ELR (cell line): ENCODE measurements around the gene MAPK7.
A peak's percentile ranks its signal among the peaks of the same experiment; 100 is the strongest.

Source experiments
- DNase-seq: peaks from one replicate; pipeline ENCODE4 v3.0.0-alpha.2; 2015; ENCODE audit warnings: low read depth

Gene MAPK7

DNA sequence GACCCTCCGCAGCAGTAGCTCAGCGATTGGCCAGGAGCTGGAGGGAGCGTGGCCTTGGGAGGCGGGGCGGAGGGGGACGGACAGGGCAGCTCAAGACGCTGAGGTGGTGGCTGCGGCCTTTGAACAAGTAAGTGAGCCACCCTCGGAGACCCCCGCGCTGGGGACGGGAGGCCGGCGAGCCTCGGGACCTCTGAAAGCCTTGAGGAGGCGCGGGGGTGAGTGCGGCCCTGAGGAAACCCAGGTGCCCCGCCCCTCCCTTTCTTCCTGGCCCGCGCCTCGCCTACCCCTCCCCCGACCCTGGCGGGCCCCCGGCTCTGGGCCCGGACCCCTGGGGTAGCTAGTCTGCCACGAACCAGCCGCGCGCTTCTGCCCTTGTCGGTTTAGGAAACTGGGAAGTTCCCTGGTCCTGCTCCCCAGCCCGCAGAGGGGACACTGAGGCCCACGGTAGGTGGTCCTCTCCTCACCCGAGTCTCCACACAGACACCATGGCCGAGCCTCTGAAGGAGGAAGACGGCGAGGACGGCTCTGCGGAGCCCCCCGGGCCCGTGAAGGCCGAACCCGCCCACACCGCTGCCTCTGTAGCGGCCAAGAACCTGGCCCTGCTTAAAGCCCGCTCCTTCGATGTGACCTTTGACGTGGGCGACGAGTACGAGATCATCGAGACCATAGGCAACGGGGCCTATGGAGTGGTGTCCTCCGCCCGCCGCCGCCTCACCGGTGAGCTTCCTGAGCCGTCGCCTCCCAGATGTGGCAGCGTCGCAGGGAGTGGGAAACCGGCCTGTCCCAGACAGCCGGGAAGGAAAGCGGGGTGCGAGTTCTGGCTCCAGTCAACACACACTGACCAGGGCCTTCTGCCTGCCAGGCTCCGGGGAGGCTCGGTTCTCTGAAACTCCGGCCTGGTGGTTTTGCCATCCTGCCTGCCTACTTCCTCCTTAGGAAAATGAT, at the start of gene MAPK7:
MAPK7 (plus strand) TSS at position 83 of the 945 bp plus-strand sequence; CDS start at position 486, 403 bp downstream.
- DNase-seq: peak; percentile 13

DNA sequence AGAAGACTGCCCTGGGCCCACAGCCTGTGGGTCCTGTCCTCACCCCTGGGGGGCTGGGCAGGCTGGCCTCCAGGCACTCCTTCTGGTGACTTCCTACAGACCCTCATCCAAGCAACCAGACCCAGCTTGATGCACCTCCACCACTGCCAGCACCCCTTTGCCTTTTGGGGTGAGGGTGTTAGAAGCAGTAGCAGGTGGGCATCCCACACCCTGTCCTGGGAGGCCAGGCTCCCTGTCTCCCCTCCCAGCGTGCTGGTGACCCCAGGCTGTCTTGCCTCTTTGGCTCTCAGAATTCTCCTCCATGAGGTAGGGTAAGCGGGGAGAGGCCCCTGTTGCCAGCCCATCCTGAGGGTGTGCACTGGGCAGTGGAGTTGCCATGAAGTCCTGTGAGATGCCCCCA, 49.2 kb upstream of the MAPK7 start:
- no peak for DNase-seq

DNA sequence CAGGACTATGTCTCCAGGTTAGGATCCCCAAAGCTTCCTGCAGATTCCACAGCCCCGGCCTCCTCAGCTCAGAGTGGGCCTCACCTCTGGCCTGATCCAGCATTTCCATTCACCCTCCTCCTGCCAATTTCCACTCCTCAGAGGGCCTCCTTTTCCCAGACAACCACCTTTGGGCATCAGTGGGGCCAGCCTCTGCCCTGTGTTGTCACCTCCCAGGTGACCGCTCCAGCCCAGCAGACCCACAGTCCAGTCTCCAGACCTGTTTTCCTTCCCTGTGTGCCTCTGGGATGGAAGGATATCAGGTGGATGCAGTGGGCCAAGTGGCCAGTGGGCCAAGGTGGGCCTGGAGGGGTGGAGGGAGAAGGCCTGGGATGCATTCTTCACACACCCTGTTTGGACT, 48.5 kb upstream of the MAPK7 start:
- no peak for DNase-seq

DNA sequence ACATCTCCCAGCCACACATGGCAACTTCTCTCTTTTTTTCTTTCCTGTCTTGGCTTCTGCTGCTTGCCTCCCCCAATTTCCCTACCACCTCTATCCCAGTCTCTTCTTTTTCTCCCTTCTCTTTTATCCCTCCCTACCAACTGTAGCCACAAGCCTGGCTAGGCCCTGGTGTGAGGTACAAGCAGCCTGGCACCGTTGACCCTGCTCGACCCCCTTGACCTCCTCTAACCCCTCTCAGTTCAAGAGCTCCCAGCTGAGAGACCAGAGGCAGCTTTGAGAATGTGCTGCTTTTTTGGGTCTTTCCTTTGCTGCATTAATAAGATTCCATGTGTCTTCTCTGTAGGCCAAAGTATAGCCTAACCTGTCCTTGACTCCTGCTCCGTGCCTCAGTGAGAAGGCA, 48.0 kb upstream of the MAPK7 start:
- no peak for DNase-seq

DNA sequence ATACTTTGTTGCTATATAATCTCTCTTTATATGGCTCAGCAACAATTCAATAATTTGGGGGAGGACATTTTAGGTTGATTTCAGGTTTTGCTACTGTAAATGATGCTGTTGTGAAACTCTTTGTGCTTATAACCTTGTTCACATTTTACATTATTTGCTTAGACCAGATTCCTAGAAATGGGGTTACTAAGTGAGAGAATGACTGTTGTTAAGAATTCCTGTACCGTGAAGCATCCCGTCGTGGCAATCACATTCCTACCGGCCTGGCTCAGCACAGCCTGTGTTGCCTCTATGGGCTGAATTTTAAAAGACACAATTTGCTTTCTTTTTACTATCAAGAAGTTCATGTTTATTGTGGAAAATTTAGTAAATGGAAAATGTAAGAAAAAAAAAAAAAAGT, 47.2 kb upstream of the MAPK7 start:
- peak; percentile 91 for DNase-seq

DNA sequence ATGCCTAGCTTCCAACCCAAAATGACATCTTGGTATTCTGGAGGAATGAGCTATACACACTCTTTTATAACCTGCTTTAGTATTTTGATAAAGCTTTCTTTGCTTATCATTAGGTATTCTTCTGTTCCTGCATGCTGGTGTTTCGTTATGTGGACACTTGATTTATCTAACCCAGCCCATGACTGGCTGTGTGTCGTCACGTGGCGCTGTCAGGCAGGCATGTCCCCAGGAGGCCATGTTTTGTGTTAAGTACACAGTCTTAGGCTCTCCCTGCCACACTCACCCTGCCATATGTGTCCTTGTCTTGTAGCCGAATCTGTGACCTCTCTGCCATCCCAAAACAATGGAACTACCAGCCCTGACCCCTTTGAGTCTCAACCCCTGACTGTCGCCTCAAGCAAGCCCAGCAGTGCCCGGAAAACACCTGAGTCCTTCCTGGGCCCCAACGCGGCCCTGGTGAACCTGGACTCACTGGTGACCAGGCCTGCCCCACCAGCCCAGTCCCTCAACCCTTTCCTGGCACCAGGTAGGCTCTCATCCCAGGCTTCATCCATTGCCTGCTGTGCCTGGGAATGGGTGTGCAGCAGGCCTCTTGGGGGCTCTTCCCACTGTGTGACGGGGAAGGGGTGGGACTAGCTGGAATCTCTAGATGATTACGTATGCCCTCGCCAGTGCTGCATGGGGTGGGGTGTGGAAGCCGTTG, 46.6 kb upstream of the MAPK7 start:
- DNase-seq: no peak

DNA sequence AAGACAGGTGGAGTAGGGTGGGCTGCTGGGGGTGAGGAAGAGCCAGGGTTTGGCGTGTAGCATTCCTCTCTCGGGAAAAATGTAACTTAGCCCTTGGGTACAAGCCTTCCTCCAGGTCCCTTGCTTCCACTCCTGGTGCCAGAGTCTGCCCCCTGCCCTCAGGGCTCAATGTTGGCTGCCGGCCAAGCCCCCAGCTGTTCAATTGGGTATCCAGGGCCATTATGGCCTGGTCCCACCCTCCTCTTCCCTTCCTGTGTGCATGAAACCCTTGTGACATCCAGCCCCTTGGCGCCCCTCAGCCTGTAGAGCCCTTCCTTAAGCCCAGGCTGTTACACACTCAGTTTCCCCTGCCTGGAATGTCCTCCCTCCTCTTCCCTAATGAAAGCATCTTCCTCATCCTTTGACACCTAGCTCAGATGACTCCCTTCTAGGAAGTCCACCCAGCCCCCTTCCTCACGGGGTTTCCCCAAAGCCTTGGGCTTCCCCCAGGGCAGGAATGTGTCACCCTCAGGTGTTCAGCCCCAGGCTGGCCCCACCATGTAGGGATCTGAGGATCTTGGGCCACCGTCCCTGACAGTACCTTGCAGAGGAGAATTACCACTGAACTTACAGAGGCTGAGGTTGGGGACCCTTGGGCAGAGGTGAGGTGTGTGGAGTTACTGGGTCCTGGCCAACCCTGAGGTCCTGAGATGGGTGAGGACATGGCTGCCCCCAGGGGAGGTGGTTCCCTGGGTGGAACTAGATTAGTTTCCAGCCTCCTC, 45.7 kb upstream of the MAPK7 start:
- DNase-seq: peak; percentile 24

DNA sequence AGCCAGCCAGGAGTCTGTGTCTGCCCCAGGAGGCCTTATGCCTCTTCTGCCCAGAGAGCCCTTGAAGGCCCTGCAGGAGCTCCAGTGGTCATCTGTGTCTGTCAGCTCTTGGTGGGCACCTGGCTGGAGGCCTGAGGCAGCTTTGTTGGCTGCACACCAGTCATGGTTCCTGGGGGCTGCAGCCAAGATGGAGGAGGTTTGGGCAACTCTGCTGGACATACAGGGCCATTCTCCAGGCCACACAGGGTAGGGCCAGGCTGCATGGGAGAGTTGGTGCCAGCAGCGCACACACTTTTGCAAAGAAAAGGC, 45.2 kb upstream of the MAPK7 start:
- no peak for DNase-seq

DNA sequence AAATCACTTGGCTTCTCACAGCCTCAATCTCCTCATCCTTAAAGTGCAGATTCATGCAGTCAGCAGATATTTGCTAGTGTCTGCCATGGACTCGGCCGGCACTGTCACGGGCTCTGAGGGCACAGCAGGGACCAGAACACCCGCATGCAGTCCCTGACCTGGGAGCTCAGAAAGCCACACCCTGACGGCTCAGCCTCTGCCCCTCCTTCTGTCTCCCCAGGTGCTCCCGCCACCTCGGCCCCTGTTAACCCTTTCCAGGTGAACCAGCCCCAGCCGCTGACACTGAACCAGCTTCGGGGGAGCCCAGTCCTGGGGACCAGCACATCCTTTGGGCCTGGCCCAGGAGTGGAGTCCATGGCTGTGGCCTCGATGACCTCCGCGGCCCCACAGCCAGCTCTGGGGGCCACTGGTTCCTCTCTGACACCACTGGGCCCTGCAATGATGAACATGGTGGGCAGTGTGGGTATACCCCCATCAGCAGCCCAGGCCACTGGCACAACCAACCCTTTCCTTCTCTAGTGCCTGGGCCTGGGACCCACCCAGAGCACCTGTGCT, 44.5 kb upstream of the MAPK7 start:
- DNase-seq: no peak

DNA sequence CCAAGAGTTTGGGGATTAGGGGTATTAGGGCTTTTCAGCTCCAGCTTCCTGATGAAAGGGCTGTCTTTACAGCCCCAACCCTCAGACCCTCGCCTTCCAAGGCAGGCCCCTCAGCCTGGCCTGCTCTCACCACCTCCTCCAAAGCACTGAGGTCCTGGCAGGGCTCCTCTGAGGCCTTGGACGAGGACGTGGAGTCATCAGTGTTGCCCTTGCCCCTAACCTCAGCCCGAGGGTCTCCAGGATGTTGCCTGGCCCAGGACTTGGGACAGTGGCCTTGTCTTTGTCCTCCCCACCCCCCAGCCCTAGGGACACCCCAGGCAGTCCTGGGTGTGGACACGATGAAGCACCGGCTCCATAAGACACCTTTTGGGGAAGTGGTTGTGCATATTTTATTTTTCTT, 44.0 kb upstream of the MAPK7 start:
- no peak for DNase-seq

DNA sequence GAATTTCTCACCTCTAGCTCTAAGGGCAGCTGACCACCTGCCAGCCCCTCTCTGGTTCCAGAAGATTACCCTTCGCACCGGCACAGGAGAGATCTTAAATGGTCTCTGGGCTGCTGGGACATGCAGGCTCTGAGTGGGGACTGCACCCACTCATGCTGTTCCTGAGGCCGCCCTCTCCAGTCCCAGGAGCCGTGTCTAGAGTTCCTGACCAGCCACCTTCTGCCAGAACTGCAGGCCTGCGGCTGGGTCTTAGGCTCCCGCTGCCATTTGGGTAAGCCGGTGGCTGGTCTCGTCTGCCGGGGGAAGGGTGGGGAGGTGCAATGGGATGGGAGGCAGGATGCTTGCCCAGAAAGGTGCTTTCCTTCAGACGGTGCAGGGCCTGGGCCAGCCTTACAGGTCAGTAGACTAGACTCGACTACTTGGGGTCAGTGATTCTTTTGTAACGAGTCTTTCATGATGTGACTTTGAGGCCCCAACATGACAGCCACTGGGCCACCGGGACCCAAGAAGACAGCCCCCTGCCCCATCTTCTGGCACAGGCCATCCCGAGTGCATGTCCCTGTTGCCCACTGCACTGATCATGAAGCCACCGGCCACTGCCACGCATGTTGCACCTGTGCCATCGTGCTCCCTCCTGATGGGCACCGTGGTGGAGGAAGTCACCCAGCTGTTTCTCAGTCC, 42.2 kb upstream of the MAPK7 start:
- no peak for DNase-seq

DNA sequence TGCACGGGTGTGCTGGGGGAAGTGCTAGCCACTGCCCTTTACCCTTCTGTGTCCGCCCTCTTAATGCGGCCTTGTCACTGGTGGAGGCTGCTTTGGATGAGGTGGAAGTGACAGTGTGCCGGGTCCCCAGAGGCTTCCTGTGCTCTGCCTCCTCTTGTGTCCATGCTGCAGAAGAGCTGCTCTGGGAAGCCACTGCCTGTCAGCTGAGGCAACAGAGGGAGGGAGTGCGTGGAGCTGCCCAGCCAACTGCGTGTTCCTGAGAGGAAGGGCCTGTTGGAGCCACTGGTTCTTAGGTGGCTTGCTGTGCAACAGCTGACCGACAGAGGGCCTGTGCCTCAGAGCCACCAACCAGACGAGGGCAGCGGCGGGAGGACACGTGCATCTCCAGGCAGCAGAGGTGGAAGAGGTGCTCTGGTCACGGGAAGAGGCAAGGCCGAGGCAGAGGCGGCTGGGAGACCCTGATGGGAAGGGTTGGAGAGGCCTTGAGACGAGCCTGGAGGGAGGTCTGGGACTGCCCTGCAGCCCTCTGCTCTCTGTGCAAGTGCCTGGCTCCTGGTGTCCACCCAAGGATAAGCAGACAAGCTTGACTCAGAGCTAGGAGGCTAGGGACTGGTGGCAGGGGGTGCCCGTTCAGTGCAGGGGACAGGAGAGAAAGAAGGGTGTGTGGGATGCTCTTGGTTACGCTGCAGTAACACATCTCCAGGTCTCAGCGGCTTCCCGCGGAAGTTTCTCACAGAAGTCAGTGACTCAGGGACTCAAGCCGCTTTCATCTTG, 41.2 kb upstream of the MAPK7 start:
- no peak for DNase-seq

DNA sequence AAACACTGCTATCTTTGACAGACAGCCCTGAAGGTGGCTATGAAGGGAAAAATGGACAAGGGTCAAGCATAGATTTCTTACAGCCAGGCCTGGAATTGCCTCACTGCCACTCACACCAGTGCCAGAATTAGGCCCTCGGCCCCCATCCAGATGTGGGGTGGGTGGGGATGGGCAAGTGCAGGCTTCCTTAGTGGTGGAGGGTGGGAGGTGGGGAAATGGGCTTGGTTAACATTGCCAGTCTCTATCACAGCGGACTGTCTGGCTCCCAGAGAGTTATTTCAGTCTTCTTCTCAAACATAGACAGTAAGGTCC, 40.6 kb upstream of the MAPK7 start:
- no peak for DNase-seq

DNA sequence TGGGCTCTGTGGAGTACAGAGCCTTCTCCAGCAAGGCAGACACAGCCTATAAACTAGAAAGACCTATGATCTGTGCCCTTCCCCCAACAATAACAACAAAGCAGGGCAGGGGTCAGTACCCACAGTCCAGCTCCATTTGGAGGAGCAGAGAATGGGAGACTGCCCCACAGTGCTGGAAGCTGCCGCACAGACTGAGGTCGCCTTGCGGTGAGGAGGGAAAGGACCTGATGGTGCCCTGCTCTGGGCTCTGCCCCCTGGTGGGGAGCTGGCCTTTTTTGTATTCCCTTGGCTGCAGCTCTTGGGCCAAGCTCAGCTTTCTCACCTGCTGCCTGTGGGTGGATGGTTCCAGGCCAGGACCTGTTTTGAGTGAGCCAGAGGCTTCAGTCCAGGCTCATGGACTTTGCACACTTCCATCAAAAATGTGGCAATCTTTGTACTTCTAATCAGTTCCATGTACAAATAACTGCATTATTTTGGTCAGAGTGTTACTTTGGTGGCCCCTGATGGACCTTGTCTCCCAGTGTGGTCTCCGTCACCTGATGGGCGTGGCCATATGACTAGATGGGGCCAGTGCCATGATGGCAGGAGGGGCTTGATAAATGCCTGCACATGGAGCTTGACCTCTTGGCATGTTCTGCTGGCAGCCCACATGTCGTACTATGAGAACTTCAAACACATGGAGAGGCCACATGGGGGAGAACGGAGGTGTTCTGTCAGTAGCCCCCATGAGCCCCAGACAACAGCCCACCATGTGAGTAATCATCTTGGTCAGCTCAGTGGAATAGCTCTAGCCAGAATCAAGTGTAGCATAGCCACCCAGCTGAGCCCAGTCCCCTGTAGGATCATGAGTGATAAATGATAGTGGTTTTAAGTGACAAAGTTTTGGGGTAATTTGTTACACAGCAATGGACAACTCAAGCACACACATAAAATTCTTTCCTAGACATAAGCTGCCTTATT, 40.0 kb upstream of the MAPK7 start:
- DNase-seq: peak; percentile 63

DNA sequence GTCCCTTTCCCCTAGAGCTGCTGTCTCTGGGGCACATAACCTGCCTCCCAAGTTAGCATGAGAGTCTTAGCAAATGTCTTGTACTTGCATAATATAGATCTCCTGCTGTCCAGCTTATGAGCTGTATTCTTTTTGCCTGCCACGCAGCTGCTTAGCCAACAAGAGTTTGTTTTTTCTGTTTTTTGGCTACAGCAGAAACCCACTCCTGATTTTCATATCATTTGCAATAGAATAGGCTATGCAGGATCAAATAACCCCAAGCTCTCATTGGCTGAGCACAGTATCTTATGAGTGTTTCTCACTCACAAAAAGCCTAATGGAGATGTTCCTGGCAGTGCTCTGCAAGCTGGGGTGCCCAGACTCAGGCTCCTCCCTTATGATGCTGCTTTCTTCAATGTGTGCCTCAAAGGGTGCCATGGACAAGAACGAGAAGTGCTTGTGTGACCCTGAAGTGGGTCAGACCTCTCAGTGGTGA, 38.9 kb upstream of the MAPK7 start:
- no peak for DNase-seq

DNA sequence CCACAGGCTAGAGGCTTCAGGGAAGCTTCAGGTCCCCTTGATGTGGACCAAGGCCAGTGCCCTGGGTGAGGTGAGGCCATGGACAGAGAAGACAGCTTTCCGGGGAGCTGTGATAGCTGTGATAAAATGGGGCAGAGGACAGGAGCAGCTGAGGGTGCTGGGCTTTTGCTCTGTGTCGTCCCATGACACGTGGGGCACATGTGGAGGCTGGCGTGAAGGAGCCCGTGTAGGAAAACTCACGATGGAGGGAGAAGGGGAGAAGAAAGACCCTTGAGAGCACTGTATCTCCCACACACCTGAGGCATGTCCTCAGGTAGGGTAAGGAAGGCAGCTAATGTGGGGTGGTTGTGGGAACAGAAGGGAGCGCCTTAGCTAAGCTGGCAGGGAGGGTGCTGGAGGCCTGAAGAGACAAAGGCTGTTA, 37.1 kb upstream of the MAPK7 start:
- no peak for DNase-seq

DNA sequence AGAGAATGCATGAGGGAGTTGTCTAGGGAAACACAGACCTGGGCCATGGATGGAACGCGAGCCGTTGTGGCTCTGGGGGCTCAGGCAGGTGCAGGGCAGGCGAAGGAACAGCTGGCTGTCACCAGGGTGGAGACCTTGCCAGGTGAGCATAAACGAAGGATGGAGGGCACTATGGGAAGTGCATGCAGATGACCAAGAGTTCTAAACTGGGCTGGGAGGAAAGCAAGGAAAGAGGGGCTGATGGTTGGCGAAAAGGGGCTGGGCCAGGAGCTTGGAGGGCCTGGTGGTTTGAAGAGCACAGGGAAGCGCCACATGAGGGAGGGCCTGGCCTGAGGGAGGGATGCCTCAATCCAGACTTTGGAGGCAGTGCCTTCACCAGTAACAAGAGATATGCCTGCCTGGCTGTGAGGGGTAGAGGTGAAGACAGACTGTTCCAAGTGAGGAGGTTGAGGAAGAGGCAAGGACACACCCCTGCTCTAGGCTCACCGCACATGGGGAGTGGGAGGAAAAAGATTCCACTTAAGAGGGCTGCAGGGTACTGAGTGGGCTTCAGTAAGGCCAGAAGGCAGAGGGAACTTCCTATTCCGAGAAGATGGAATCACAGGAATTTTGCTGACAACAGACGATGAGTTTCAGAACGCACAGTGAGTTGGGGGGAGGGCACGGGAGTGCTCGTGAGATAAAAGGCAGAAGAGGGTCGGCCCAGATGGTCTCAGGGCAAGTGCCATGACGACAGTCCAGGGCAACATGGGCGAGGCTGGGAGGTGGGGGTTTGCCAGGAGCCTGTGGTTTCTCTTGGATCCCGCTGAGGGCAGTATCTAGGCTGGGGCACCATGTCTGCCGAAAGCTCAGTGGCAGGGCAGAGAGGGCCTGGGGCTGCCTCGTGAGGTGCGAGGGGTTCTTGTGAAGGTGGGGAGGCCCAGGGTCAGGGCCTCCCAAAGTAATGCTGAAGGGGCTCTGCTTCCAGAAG, 36.4 kb upstream of the MAPK7 start:
- no peak for DNase-seq

DNA sequence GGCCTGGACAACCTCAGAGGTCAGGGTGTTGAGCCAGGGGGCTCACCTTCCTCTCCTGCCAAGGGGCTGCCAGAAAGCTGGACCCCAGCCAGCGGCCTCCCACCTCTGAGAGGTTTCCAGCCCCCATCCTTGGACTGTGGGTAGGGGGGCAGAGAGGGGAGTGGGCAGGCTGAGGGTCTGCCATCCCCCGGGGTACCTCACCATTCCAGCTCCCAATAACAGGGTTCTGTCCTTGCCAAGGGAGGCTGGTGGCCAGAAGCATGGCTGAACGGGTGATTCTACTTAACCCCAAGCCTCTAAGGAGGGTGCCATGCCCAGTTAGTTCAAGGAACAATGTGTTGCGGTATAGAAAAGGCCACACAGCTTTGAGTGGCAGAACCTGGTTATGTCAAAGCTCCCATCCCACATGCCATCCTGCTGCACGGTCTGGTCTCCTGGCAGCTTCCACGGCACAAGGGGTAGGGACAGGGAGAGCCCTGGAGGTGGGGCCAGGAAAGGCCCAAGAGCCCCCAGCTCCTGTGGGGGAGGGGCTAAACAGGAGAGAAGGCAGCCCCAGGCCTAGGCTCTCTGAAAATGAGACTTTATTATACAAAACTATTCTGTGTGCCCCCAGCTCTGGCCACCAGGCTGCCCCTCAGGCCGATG, 35.6 kb upstream of the MAPK7 start:
- DNase-seq: no peak
